Measurements from ENCODE around the gene GSTT4. TPM values are rescaled to one million over a fixed set of nuclear protein-coding genes. Genes with fewer than 3 reads are reported as not detected.

GSTT4 gene
- total and polyA plus RNA-seq, 7 donors: not detected

DNA sequence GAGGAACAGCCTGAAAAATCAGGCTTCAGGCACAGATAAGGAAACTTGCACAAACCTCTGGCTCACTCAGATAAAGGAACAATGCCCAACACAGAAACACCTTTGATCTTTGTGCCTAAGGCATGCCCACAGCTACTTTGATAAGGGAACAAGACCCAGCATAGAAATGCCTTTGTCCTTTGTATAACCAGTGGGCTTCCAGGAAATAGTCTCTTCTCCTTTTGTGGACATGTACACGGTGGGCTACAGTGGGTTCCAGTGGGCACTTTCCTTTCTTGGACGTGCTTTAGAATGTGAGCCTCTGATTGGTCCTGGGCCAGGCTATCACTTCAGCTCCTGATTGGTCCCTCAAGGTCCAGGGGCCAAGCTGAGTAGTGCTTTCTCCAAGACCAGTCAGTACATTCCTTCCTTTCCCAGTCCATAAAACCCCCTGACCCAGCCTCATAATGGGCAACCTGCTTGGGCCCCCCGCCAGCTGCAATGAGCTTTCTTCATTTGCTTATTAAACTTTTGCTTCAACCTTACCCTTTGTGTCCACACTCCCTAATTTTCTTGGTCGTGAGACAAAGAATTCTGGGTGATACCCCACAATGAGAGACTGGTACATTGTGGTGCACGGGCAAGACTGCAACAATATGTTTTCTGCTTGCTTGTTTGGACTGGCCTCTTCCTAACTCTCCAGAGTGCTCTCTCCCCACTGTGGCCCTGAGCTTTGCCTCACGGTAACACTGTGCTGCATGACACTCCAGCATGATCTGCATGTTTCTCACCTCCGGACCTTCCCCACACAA lies 4.2 kb upstream of the GSTT4 start:
- WGBS, 3 donors: 79 to 86% (median 84%) methylated on average over 7 of the region's 7 CpGs
- Histone ChIP-seq H3K36me3 (ENCODE audit: insufficient read depth in 1 of 2, low read depth in 1 of 2) (no peaks in the 10 kb centered on the region), H3K27me3 (ENCODE audit: insufficient read depth in 3 of 3, low read length in 2 of 3) (no peaks in the 10 kb centered on the region), H3K27ac (no peak overlapping the region), H3K4me1 (peaks cover 14% of the 10 kb centered on the region), H3K9me3 (no peaks in the 10 kb centered on the region), H3K4me3 (no peak overlapping the region)
- intact Hi-C loops (cut with DNase I): loop anchor here in 1 of 2 donors (5.0 kb wide), 1 partner anchor 72 kb away; no protein-coding TSS in a partner anchor
- DNase-seq: no peak
- no peak for ATAC-seq
- TF ChIP-seq, protein P1, sequence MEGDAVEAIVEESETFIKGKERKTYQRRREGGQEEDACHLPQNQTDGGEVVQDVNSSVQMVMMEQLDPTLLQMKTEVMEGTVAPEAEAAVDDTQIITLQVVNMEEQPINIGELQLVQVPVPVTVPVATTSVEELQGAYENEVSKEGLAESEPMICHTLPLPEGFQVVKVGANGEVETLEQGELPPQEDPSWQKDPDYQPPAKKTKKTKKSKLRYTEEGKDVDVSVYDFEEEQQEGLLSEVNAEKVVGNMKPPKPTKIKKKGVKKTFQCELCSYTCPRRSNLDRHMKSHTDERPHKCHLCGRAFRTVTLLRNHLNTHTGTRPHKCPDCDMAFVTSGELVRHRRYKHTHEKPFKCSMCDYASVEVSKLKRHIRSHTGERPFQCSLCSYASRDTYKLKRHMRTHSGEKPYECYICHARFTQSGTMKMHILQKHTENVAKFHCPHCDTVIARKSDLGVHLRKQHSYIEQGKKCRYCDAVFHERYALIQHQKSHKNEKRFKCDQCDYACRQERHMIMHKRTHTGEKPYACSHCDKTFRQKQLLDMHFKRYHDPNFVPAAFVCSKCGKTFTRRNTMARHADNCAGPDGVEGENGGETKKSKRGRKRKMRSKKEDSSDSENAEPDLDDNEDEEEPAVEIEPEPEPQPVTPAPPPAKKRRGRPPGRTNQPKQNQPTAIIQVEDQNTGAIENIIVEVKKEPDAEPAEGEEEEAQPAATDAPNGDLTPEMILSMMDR (IDR thresholded peaks at IDR 0.05): no peak

DNA sequence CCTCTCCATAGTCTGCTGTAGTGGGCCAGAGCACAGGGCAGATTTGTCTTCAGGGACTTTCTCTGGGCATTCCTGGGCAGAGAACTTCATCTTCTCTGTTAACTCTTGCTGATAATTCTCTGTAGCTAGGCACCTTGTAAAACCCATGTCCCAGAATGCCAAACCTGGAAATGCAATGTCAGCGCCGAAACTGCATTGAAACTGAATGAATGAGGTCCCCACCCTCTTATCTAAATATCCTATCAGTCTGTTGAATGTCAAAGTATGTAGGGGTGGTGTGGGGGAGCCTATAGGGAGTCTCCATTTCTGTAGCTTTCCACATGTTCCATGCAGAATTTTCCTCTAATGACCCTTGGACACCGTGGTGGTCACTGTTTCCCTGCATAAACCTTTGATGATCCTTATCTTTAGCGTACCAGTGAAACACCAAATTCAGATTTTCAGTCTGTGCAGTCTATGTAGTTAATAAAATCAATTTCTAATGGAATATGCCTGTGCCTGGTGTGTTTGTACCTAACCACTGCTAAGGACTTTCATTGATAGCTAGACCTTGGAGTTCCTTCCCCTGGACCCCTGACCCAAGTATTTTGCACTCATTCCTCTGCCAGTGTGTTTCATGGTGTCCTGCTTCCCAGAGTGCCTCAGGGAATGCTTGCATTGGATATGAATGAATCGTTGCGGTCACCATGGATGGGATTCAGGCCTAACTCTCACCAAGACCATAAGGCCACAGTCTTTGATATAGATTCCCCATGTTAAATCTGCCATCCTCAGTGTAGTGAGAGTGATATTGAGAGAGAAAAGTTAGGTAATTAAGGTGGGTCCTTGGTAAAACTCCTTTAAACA lies 3.4 kb upstream of the GSTT4 start:
- ATAC-seq (no peak), DNase-seq (no peak)
- intact Hi-C loops (cut with DNase I): loop anchor here in 1 of 2 donors (5.0 kb wide), 1 partner anchor 71 kb away; no protein-coding TSS in a partner anchor
- H3K4me3 ChIP-seq: no peak overlapping the region
- 83 to 89% (median 87%) methylated on average over 6 of the region's 6 CpGs for WGBS, 3 donors
- no peak overlapping the region for H3K27ac ChIP-seq
- no peaks in the 10 kb centered on the region for H3K36me3 ChIP-seq (ENCODE audit: insufficient read depth in 1 of 2, low read depth in 1 of 2)
- TF ChIP-seq, protein P1 (IDR thresholded peaks at IDR 0.05): no peak
- H3K9me3 ChIP-seq: no peaks in the 10 kb centered on the region
- no peaks in the 10 kb centered on the region for H3K27me3 ChIP-seq (ENCODE audit: insufficient read depth in 3 of 3, low read length in 2 of 3)
- H3K4me1 ChIP-seq: peaks cover 14% of the 10 kb centered on the region

DNA sequence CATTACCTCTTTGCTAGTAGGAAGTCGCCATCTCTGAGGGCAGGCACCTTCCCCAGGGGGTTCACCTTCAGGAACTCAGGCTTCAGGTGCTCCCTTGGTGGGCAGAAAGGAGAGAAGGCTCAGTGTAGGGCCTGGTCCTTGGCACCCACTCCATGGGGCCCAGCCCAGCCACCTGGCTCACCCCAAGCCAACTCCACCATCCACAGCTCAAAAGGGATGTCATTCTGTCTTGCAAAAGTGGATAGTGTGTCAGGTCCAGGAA lies 2.7 kb upstream of the GSTT4 start:
- intact Hi-C loops (cut with DNase I): loop anchor here in 1 of 2 donors (5.0 kb wide), 1 partner anchor 71 kb away; no protein-coding TSS in a partner anchor
- DNase-seq (peak in 1 of 2 donors; percentile 43), ATAC-seq (no peak)
- Histone ChIP-seq H3K9me3 (no peaks in the 10 kb centered on the region), H3K4me3 (no peak overlapping the region), H3K36me3 (ENCODE audit: insufficient read depth in 1 of 2, low read depth in 1 of 2) (no peaks in the 10 kb centered on the region), H3K27me3 (ENCODE audit: insufficient read depth in 3 of 3, low read length in 2 of 3) (no peaks in the 10 kb centered on the region), H3K27ac (no peak overlapping the region), H3K4me1 (peaks cover 14% of the 10 kb centered on the region)
- TF ChIP-seq, protein P1 (IDR thresholded peaks at IDR 0.05): no peak
- WGBS, 3 donors: 89 to 96% (median 91%) methylated on average over 1 of the region's 1 CpG

DNA sequence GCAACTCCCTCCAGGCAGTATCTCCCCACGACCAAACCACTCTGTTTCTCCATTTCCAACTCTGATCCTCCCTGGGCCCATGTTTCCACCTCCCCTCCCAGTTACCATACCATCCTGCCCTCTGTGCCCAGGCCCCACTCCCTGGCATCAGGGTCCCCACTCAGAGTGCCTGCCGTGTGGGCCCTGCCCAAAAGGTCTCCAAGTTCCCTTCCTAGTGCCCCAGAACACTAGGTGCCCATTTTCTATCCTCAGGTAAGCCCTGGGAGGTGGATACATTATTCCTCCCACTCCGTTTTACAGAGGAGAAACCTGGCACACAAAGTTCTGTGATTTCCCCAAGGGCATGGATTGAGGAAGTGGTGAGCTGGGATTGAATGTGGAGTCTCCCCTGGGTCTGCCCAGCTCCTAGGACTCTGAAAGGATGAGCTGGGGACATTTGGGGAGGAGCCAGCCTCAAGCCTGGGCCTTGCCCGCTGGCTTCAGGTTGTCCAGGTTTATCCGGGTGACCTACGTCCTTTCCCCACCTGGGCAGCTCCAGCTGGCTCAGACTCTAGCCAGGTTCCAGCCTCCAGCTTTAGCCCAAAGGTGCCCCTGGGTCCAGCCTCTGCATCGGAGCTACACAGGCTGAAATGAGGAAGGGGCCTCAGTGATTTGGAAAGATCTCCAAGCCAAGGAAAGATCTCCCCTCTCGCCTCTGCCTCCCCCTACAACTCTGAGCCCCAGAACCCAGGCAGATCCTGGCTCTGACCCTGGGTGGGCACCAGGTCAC lies 2.2 kb upstream of the GSTT4 start:
- H3K27ac ChIP-seq: no peak overlapping the region
- DNase-seq: no peak
- TF ChIP-seq, protein P1 (IDR thresholded peaks at IDR 0.05): no peak
- H3K9me3 ChIP-seq: no peaks in the 10 kb centered on the region
- H3K27me3 ChIP-seq (ENCODE audit: insufficient read depth in 3 of 3, low read length in 2 of 3): no peaks in the 10 kb centered on the region
- intact Hi-C loops (cut with DNase I): loop anchor here in 1 of 2 donors (5.0 kb wide), 1 partner anchor 70 kb away; no protein-coding TSS in a partner anchor
- H3K4me1 ChIP-seq: peaks cover 10% of the 10 kb centered on the region
- no peak for ATAC-seq
- WGBS, 3 donors: 79 to 84% (median 80%) methylated on average over 8 of the region's 8 CpGs
- no peaks in the 10 kb centered on the region for H3K36me3 ChIP-seq (ENCODE audit: insufficient read depth in 1 of 2, low read depth in 1 of 2)
- no peak overlapping the region for H3K4me3 ChIP-seq
